ENCODE data around the gene PTPN9. TPM values are rescaled to one million over a fixed set of nuclear protein-coding genes. Genes with fewer than 3 reads are reported as not detected.
"Not testable (repeated sequence)": the region's sequence is repeated elsewhere in the genome, so short reads cannot be mapped to it uniquely, and the experiment has no call there.

The PTPN9 gene
- total RNA-seq, 2 donors from 2014 or later: 19.6 to 20.9 TPM

DNA sequence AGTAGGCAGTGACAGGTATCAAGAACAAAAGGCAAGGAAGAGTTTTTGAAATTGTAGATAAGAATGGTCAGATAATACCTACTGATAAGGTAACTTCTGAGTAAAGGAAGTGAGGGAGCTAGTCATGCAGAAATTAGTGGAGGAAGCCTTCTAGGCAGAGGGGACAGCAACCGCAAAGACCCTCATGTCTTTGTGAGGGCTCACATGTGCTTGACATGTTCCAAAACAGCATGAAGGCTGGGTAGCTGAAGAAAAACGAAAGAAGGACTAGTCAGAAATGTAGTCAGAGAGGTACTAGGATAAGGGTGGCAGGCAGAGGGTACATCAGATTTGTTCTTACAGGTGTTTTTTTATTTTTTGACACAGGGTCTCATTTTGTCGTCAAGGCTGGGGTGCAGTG, 133.0 kb downstream of the PTPN9 start:
- DNase-seq (ENCODE audit: low spot score) (no peak), ATAC-seq (ENCODE audit: insufficient number of reproducible peaks, low FRiP score, low read depth) (no peak)
- Histone ChIP-seq H3K36me3 (no peaks in the 10 kb centered on the region), H3K27ac (no peak overlapping the region), H3K27me3 (replicated peaks; ENCODE audit: insufficient read depth) (no peaks in the 10 kb centered on the region), H3K9me3 (no peaks in the 10 kb centered on the region), H3K4me3 (no peak overlapping the region), H3K4me1 (ENCODE audit: control insufficient read depth in 1 of 2, low read depth in 2 of 2) (peaks cover 16 to 24% of the 10 kb centered on the region in 2 donors)
- TF ChIP-seq, protein P1, sequence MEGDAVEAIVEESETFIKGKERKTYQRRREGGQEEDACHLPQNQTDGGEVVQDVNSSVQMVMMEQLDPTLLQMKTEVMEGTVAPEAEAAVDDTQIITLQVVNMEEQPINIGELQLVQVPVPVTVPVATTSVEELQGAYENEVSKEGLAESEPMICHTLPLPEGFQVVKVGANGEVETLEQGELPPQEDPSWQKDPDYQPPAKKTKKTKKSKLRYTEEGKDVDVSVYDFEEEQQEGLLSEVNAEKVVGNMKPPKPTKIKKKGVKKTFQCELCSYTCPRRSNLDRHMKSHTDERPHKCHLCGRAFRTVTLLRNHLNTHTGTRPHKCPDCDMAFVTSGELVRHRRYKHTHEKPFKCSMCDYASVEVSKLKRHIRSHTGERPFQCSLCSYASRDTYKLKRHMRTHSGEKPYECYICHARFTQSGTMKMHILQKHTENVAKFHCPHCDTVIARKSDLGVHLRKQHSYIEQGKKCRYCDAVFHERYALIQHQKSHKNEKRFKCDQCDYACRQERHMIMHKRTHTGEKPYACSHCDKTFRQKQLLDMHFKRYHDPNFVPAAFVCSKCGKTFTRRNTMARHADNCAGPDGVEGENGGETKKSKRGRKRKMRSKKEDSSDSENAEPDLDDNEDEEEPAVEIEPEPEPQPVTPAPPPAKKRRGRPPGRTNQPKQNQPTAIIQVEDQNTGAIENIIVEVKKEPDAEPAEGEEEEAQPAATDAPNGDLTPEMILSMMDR (IDR thresholded peaks at IDR 0.05): no peak

- H3K36me3 ChIP-seq; H3K9me3 ChIP-seq; ATAC-seq (ENCODE audit: insufficient number of reproducible peaks, low FRiP score, low read depth); H3K4me3 ChIP-seq; DNase-seq (ENCODE audit: low spot score); H3K27me3 ChIP-seq (replicated peaks; ENCODE audit: insufficient read depth); H3K27ac ChIP-seq: not testable (repeated sequence)
- H3K4me1 ChIP-seq (ENCODE audit: control insufficient read depth in 1 of 2, low read depth in 2 of 2): peaks cover 16 to 24% of the 10 kb centered on the region in 2 donors
Measured at GRCh38 chr15:75445324-75445723, 133.8 kb downstream of the PTPN9 start.

GRCh38 chr15:75443972-75444453, 135.1 kb downstream of the PTPN9 start:
- H3K4me3 ChIP-seq; H3K27me3 ChIP-seq (replicated peaks; ENCODE audit: insufficient read depth); ATAC-seq (ENCODE audit: insufficient number of reproducible peaks, low FRiP score, low read depth); DNase-seq (ENCODE audit: low spot score); H3K9me3 ChIP-seq; H3K36me3 ChIP-seq; H3K27ac ChIP-seq: not testable (repeated sequence)
- H3K4me1 ChIP-seq (ENCODE audit: control insufficient read depth in 1 of 2, low read depth in 2 of 2): peaks cover 7 to 13% of the 10 kb centered on the region in 2 donors

- Histone ChIP-seq H3K27ac (no peak overlapping the region), H3K27me3 (replicated peaks; ENCODE audit: insufficient read depth) (no peaks in the 10 kb centered on the region)
Measured at GRCh38 chr15:75437721-75438120, 141.4 kb downstream of the PTPN9 start.

GRCh38 chr15:75436881-75437280, 142.2 kb downstream of the PTPN9 start:
- DNase-seq (ENCODE audit: low spot score): no peak

More at GRCh38 chr15:75437721-75438120, 141.4 kb downstream of the PTPN9 start:
- ATAC-seq (ENCODE audit: insufficient number of reproducible peaks, low FRiP score, low read depth) (no peak), DNase-seq (ENCODE audit: low spot score) (no peak)
- H3K4me1 ChIP-seq (ENCODE audit: control insufficient read depth in 1 of 2, low read depth in 2 of 2): no peaks in the 10 kb centered on the region
- H3K4me3 ChIP-seq: no peak overlapping the region
- H3K9me3 ChIP-seq: no peaks in the 10 kb centered on the region
- no peaks in the 10 kb centered on the region for H3K36me3 ChIP-seq
- TF ChIP-seq, protein P1 (IDR thresholded peaks at IDR 0.05): no peak

GRCh38 chr15:75431682-75432081, 147.4 kb downstream of the PTPN9 start:
- H3K27ac ChIP-seq: no peak overlapping the region
- H3K4me3 ChIP-seq: no peak overlapping the region
- no peak for ATAC-seq (ENCODE audit: insufficient number of reproducible peaks, low FRiP score, low read depth)
- H3K27me3 ChIP-seq (replicated peaks; ENCODE audit: insufficient read depth): no peaks in the 10 kb centered on the region
- H3K4me1 ChIP-seq (ENCODE audit: control insufficient read depth in 1 of 2, low read depth in 2 of 2): peaks cover 0 to 8% of the 10 kb centered on the region in 2 donors
- no peaks in the 10 kb centered on the region for H3K9me3 ChIP-seq
- H3K36me3 ChIP-seq: peaks cover 15% of the 10 kb centered on the region
- no peak for DNase-seq (ENCODE audit: low spot score)
- TF ChIP-seq, protein P1 (IDR thresholded peaks at IDR 0.05): no peak

More at GRCh38 chr15:75436881-75437280, 142.2 kb downstream of the PTPN9 start:
- H3K4me3 ChIP-seq: no peak overlapping the region
- no peak overlapping the region for H3K27ac ChIP-seq
- no peaks in the 10 kb centered on the region for H3K27me3 ChIP-seq (replicated peaks; ENCODE audit: insufficient read depth)
- no peaks in the 10 kb centered on the region for H3K9me3 ChIP-seq
- H3K4me1 ChIP-seq (ENCODE audit: control insufficient read depth in 1 of 2, low read depth in 2 of 2): peaks cover 0 to under 1% of the 10 kb centered on the region in 2 donors
- TF ChIP-seq, protein P1 (IDR thresholded peaks at IDR 0.05): no peak
- no peaks in the 10 kb centered on the region for H3K36me3 ChIP-seq
- no peak for ATAC-seq (ENCODE audit: insufficient number of reproducible peaks, low FRiP score, low read depth)

All from thoracic aorta (tissue), 2 donors.